HepG2 (cell line): Measurements from ENCODE around the gene USP15. TPM values are rescaled to one million over a fixed set of nuclear protein-coding genes. Genes with fewer than 3 reads are reported as not detected.

Experiments
- AKAP8 ChIP-seq: sonication (generic); formaldehyde crosslinking; IDR thresholded peaks from 2 replicates; pipeline ENCODE4 v1.5.1; 2020; ENCODE audit warnings: mild to moderate bottlenecking, missing genetic modification reagents
- CBFB ChIP-seq: sonication (generic); formaldehyde crosslinking; IDR thresholded peaks from 2 replicates; pipeline ENCODE4 v1.4.0; 2020; ENCODE audit warnings: missing genetic modification reagents
- ELF1 ChIP-seq: sonication (generic); formaldehyde crosslinking; IDR thresholded peaks from 2 replicates; pipeline ENCODE4 v1.4.0; 2020; ENCODE audit warnings: missing genetic modification reagents
- MXD4 ChIP-seq: IDR thresholded peaks from 2 replicates; pipeline ENCODE4 v1.6.1; 2016; ENCODE audit warnings: mild to moderate bottlenecking, missing biosample characterization, missing genetic modification reagents
- NFE2L2 ChIP-seq: fragments of 150-350 bp; IDR thresholded peaks from 2 replicates; pipeline ENCODE4 v1.6.1; 2014; ENCODE audit warnings: low read length
- SOX6 ChIP-seq, 2 experiments: fragments of 450-650 bp in 1 of 2; sonication (generic) in 1 of 2; formaldehyde crosslinking in 1 of 2; IDR thresholded peaks; 2 replicates each; pipeline versions ENCODE4 v1.4.0 to v1.6.1; 2017 to 2020; ENCODE audit warnings: antibody characterized with exemption in 1 of 2, mild to moderate bottlenecking in 1 of 2, missing genetic modification reagents in 1 of 2
- TGIF2 ChIP-seq: IDR thresholded peaks from 2 replicates; pipeline ENCODE4 v1.6.1; 2016; ENCODE audit warnings: control low read depth, missing compliant biosample characterization
- ZMYM2 ChIP-seq: sonication (generic); formaldehyde crosslinking; IDR thresholded peaks from 2 replicates; pipeline ENCODE4 v1.8.0; 2022; ENCODE audit warnings: mild to moderate bottlenecking, missing genetic modification reagents
- ZNF441 ChIP-seq: sonication (generic); formaldehyde crosslinking; IDR thresholded peaks from 2 replicates; pipeline ENCODE4 v1.7.0; 2021; ENCODE audit warnings: missing genetic modification reagents, borderline replicate concordance
- ZNF446 ChIP-seq: sonication (generic); formaldehyde crosslinking; IDR thresholded peaks from 2 replicates; pipeline ENCODE4 v1.5.0; 2020; ENCODE audit warnings: mild to moderate bottlenecking, missing genetic modification reagents
- ZNF605 ChIP-seq: sonication (generic); formaldehyde crosslinking; IDR thresholded peaks from 2 replicates; pipeline ENCODE4 v1.8.0; 2022; ENCODE audit warnings: mild to moderate bottlenecking, missing genetic modification reagents
- ZSCAN29 ChIP-seq: sonication (generic); formaldehyde crosslinking; conservative IDR thresholded peaks from 2 replicates; pipeline ENCODE4 v1.4.0; 2020; ENCODE audit warnings: mild to moderate bottlenecking, missing genetic modification reagents
- polyA plus RNA-seq, 8 experiments: library from polyadenylated mRNA; depleted of rRNA in 3 of 8; stranded (reverse) in 7 of 8; unstranded in 1 of 8; fragments of >200 nt; fragmentation: Illumina TruSeq in 4 of 8; extraction: Trizol in 4 of 8; gene quantifications; 2 replicates each; pipeline versions ENCODE4 v1.2.1 to v1.2.3, GENCODE V29; 2011 to 2016; ENCODE audit warnings: low read depth in 4 of 8, missing spikeins in 1 of 8, mixed read lengths in 1 of 8; ENCODE audit not compliant: insufficient read depth in 1 of 8
- total RNA-seq, 5 experiments: library from RNA; depleted of rRNA; stranded (reverse); fragments of >200 nt; fragmentation: Illumina TruSeq; extraction: Trizol; gene quantifications; 2 replicates each; pipeline ENCODE4 v1.2.3, GENCODE V29; 2016; ENCODE audit warnings: low read depth in 1 of 5
- TF ChIP-seq, protein P1 (sequence below): IDR thresholded peaks from 2 replicates; pipeline ENCODE4 v1.6.1; 2016; ENCODE audit warnings: missing compliant biosample characterization, missing genetic modification reagents, borderline replicate concordance
- TF ChIP-seq, protein P2 (sequence below): sonication (generic); formaldehyde crosslinking; IDR thresholded peaks from 2 replicates; pipeline ENCODE4 v1.5.1; 2020; ENCODE audit warnings: missing genetic modification reagents, mild to moderate bottlenecking, borderline replicate concordance
- TF ChIP-seq, protein P3 (sequence below): IDR thresholded peaks from 2 replicates; pipeline ENCODE4 v1.6.1; 2016; ENCODE audit warnings: low read depth, missing genetic modification reagents, missing compliant biosample characterization
- TF ChIP-seq, protein P4 (sequence below): sonication (generic); formaldehyde crosslinking; IDR thresholded peaks from 2 replicates; pipeline ENCODE4 v1.4.0; 2020; ENCODE audit warnings: mild to moderate bottlenecking, missing genetic modification reagents

USP15 gene
- total and polyA plus RNA-seq, 2 of the 13 experiments (the other 11 are each of a cell fraction or from before 2014, with no cell fraction given): 17.3 to 51.7 TPM

DNA sequence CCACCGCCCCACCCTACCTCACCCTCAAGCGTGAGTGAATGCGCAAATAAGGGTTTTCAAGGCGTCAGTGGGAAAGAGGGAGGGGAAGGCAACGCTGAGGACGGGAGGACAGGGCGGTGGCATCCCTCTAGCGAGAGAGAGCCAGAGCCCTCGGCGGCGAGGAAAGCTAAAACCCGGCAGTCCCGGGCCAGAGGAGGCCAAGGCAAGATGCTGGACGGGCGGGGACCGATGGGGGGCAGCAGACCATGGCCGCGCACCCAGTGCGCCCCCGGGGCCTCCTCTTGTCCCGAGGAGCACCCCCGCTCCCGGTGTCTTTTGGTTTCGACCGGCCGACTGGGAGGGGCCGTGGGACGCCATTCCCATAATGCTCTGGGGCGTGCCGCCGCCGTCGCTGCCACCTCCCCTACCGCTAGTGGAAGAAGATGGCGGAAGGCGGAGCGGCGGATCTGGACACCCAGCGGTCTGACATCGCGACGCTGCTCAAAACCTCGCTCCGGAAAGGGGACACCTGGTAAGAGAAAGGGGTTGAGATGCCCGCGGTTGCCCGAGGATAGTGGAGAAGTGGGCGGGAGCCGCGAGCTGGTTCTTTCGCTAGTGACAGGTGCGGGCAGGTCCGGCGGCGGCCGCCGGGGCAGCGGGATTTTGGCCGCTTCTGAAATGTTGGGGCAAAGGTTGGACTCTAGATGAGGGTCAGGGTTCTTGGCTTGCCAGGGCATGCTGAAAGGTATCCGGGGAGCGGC lies at the start of gene USP15 (continued):
- TF ChIP-seq ELF1 (CRISPR knock-in tag) (peak; percentile 80), ZNF605 (peak; percentile 84), AKAP8 (CRISPR knock-in tag) (no peak), MXD4 (CRISPR knock-in tag) (peak; percentile 15), NFE2L2 (no peak), ZMYM2 (CRISPR knock-in tag) (peak; percentile 80), ZNF446 (CRISPR knock-in tag) (peak; percentile 60; the same call in 1 of the 2 replicates), ZSCAN29 (CRISPR knock-in tag) (peak; percentile 93; the same call in 1 of the 2 replicates), TGIF2 (CRISPR knock-in tag) (0 out of 2 replicates have a peak, but pooled peaks have one; percentile 29), SOX6 (IDR thresholded peaks at IDR 0.05) (no peak), SOX6 (CRISPR knock-in tag; IDR thresholded peaks at IDR 0.05) (peak; percentile 87), ZNF441 (CRISPR knock-in tag) (peak; percentile 56; the same call in 1 of the 2 replicates), CBFB (CRISPR knock-in tag) (peak; percentile 55; the same call in 1 of the 2 replicates)
- TF ChIP-seq, protein P1, sequence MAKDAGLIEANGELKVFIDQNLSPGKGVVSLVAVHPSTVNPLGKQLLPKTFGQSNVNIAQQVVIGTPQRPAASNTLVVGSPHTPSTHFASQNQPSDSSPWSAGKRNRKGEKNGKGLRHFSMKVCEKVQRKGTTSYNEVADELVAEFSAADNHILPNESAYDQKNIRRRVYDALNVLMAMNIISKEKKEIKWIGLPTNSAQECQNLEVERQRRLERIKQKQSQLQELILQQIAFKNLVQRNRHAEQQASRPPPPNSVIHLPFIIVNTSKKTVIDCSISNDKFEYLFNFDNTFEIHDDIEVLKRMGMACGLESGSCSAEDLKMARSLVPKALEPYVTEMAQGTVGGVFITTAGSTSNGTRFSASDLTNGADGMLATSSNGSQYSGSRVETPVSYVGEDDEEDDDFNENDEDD (CRISPR knock-in tag): peak; percentile 18; the same call in 1 of the 2 replicates
- TF ChIP-seq, protein P2, sequence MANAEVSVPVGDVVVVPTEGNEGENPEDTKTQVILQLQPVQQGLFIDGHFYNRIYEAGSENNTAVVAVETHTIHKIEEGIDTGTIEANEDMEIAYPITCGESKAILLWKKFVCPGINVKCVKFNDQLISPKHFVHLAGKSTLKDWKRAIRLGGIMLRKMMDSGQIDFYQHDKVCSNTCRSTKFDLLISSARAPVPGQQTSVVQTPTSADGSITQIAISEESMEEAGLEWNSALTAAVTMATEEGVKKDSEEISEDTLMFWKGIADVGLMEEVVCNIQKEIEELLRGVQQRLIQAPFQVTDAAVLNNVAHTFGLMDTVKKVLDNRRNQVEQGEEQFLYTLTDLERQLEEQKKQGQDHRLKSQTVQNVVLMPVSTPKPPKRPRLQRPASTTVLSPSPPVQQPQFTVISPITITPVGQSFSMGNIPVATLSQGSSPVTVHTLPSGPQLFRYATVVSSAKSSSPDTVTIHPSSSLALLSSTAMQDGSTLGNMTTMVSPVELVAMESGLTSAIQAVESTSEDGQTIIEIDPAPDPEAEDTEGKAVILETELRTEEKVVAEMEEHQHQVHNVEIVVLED (CRISPR knock-in tag): peak; percentile 91
- TF ChIP-seq, protein P3, sequence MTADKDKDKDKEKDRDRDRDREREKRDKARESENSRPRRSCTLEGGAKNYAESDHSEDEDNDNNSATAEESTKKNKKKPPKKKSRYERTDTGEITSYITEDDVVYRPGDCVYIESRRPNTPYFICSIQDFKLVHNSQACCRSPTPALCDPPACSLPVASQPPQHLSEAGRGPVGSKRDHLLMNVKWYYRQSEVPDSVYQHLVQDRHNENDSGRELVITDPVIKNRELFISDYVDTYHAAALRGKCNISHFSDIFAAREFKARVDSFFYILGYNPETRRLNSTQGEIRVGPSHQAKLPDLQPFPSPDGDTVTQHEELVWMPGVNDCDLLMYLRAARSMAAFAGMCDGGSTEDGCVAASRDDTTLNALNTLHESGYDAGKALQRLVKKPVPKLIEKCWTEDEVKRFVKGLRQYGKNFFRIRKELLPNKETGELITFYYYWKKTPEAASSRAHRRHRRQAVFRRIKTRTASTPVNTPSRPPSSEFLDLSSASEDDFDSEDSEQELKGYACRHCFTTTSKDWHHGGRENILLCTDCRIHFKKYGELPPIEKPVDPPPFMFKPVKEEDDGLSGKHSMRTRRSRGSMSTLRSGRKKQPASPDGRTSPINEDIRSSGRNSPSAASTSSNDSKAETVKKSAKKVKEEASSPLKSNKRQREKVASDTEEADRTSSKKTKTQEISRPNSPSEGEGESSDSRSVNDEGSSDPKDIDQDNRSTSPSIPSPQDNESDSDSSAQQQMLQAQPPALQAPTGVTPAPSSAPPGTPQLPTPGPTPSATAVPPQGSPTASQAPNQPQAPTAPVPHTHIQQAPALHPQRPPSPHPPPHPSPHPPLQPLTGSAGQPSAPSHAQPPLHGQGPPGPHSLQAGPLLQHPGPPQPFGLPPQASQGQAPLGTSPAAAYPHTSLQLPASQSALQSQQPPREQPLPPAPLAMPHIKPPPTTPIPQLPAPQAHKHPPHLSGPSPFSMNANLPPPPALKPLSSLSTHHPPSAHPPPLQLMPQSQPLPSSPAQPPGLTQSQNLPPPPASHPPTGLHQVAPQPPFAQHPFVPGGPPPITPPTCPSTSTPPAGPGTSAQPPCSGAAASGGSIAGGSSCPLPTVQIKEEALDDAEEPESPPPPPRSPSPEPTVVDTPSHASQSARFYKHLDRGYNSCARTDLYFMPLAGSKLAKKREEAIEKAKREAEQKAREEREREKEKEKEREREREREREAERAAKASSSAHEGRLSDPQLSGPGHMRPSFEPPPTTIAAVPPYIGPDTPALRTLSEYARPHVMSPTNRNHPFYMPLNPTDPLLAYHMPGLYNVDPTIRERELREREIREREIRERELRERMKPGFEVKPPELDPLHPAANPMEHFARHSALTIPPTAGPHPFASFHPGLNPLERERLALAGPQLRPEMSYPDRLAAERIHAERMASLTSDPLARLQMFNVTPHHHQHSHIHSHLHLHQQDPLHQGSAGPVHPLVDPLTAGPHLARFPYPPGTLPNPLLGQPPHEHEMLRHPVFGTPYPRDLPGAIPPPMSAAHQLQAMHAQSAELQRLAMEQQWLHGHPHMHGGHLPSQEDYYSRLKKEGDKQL (CRISPR knock-in tag): peak; percentile 27; the same call in 1 of the 2 replicates
- TF ChIP-seq, protein P4, sequence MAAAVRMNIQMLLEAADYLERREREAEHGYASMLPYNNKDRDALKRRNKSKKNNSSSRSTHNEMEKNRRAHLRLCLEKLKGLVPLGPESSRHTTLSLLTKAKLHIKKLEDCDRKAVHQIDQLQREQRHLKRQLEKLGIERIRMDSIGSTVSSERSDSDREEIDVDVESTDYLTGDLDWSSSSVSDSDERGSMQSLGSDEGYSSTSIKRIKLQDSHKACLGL (CRISPR knock-in tag): no peak
